ENCODE data around the gene C22orf23.
A peak's percentile ranks its signal among the peaks of the same experiment; 100 is the strongest.

The C22orf23 gene

DNA sequence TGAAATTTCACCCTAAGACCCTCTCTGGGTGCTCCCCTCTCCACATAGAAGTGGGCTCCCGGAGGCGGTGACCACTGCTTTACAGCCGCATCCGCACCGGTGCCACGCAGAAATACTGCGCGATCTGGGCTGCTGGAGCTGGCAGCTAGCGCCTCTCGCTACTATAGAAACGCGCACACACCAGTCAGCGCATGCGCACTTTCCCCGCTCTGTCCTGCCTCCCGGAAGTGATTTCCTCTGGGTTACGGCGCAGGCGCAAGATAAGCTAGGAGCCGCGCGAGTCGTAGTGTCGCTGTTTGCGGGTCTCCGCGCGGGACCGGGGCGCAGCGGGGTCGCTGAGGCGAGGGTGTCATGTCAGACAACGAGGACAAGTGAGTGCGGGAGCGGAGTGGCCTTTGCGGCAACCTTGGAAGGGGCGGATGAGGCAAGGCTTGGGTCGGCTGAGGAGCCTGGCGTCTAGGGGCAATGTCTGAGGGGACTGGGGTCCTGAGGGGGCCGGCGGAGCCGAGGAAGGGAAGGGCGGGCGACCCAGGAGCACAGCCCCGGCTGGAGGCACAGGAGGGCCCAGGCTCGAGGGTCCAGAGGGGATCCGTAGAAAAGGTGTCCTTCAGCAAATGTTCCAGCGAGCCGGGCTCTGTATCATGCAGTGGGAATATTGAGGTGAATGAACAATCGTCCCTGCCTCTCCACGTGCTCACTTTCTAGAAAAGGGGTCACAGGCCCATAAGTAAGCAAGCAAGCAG lies at the start of gene C22orf23, which contains the start of gene POLR2F:
Gene C22orf23 (minus strand): TSS at position 165 of the 743 bp plus-strand sequence. CDS start 452 bp downstream, outside the sequence.
Gene POLR2F (plus strand): TSS at position 263 of the 743 bp plus-strand sequence. CDS start 89 bp downstream, at position 352.
- DNase-seq = peak; percentile 94

DNA sequence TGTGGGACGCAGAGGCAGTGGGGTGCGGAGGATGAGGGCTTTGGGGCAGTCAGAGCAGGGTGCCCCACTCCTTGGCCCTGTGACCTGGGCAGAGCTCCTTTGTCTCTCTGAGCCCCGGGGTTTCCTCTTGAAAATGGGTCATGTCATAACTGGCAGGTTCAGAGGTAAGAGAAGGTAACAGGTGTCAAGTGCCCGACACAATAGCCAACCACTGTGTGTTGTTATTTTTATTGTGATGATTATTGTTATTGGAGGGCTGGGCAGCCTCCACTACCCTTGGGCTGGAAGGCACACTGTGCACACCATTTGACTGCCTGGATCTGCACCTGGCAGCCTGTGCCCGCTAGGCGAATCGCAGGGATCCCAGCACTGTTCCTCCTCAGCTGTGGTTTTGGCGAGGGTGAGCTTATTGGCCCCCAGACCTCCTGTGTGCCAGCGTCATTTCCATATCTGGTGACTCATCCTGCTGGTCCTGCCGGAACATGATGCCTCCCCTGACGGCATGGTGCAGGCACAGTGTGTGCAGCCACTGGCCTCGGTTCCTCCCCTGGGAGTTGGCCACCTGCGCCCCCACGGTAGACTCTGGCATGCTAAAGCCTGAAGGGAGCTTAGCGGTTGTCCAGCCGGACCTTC lies 46.4 kb upstream of the C22orf23 start:
- peak; percentile 71 for DNase-seq

- DNase-seq = no peak
Observed at GRCh38 chr22:37999236-37999635, 45.8 kb upstream of the C22orf23 start.

- no peak for DNase-seq
Observed at GRCh38 chr22:37998543-37998942, 45.1 kb upstream of the C22orf23 start.

- DNase-seq = no peak
Observed at GRCh38 chr22:37996515-37997246, 43.3 kb upstream of the C22orf23 start.

DNA sequence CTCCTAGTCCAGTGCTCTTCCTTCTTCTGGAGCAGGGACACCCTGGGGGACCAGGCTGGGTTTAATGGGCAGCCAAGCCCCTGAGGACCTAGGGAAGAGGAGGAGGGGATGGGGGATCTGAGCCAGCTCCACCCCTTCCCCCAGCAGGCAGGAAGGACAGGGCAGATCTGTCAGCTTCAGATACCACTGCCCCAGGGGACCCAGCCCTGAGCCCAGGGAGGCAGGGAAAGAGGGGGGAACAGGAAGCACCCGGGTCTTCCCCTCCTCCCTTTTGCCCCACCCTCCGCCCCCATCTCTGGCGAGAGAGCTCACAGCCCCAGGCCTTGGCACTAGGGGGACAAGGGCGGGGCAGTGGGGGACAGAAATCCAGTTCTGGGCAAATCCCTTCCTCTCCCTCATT lies 42.7 kb upstream of the C22orf23 start:
- no peak for DNase-seq

DNA sequence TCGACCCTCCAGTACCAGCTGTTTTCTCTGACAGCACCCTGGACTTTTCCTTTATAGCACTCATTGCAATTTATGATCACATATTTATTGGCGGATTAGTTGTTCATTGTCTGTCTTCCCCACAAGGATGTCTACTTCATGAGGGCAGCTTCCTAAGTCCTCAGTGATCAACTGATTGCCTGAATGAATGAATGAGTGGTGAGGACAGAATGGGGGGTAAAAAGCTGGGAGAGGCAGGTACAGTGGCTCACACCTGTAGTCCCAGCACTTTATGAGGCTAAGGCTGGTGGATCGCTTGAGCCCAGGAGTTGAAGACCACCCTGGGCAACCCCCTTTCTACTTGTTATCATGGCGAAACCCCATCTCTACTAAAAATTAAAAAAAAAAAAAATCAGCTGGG lies 42.1 kb upstream of the C22orf23 start:
- DNase-seq = no peak

DNA sequence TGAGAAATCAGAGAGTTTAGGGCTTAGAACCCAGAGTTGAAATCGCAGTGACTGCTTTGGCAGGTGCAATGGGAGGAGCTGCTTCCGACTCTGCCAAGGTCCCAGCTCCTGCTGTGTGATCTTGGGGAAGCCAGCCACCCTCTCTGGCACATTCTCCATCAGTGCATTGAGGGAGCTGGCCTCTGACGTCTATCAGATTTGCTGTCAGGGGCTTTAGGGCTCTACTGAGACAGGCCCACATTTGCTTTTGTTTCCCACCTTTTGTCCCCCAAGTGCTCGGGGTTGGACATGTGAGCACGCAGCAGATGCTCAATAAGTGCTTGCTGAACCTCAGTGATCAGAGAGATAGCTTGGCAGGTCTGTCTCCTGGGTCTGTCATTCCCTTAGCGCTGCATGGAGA lies 41.6 kb upstream of the C22orf23 start:
- DNase-seq = no peak

DNA sequence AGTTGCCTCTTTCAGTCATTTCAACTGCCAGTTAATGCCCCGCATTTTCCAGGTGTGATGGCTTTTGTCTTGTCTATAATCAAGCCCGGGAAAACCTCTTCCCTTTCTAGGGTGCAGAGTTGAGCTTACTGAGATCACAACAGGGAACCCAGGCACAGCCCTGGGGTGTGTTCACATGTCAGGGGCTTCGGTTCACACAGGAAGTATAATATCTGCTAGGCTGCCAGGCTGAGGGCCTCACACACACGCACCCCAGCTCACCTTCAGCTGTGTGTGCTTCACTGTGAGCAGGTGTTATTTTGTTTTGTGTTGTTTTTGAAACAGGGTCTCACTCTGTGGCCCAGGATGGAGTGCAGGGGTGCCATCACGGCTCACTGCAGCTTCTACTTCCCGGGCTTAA lies 40.6 kb upstream of the C22orf23 start:
- DNase-seq = no peak

DNA sequence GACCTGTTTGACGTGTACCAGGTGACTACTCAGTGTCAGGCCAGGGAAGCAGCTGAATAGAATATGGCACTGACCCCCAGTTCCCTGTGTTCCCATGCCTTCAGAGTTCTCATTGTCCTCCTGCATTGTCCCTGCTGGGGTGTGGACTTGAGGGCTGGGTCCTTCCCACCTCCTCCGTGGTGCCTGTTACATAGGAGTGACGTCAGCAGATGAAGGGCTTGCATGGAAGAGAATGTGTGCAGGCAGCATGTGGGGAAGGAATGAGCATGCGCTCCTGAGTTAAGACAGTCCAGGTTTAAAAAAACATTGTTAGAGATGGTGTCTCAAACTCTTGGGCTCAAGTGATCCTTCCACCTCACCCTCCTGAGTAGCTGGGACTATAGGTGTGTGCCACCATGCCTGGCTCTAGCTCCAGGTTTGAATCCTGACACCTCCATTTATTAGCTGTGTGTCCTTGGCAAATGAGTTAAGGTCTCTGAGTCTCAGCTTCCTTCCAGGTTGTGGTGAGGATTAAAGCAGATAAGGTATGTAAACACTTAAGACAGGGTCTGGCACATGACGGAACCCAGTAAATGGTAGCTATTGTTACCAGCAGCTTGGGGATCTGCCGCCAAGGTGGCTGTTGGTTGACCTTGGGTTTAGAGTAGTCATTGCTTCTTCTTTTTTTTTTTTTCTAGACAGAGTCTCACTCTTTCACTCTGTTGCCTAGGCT lies 38.5 kb upstream of the C22orf23 start:
- no peak for DNase-seq

DNA sequence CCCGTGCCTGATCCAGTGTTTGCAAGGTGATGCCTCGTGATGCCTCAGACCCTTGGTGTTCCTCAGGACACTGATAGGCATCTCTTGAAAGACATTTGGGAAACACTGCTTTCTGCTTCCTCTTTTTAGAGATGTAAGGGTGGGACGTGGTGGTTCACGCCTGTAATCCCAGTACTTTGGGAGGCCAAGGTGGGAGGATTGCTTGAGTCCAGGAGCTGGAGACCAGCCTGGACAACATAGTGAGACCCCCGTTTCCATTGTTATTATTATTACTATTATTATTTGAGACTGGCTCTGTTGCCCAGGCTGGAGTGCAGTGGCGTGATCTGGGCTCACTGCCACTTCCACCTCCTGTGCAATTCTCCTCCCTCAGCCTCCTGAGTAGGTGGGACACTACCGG lies 37.5 kb upstream of the C22orf23 start:
- no peak for DNase-seq

- no peak for DNase-seq
Observed at GRCh38 chr22:37990301-37990700, 36.9 kb upstream of the C22orf23 start.

DNA sequence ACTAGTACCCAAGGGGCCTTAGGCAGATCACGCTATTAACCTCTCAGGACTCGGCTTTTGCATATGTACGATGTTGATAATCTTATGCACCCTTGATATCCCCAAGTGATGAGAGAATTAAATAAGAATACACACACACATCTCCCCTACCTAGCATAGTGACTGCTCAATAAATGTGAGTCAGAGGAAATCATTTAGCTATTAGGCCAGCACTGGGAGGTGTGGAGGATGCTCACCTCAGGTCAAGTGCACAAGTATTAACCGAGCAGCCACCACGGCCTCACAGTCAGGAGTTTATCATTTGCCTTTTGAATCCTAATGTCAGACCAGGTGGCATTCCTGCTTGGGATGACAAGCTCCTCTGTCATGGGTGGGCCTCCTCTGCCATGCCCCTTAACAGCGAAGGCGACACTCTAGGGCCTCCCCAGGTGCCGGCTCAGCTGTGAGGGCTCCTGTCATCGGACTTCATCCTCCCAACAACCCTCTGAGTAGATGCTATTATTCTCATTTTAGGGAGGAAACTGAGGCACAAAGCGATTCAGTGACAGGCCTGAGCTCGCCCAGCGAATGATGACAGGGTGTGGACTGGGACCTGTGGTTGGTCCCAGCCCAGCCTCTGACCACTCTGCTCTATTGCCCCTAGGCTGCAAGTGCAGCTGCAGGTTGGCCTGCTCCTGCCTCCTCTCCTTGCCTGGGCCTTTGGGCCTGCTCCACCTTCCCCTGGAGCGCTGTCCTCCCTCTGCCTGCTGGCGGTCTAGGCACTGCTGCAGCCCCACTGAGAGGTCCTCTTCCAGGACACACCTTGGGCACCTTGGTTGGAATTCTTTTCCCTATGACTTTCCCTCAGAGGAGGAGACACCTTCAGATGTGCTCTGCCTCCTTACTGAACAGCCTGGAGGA lies 36.0 kb upstream of the C22orf23 start:
- no peak for DNase-seq

- DNase-seq = no peak
Observed at GRCh38 chr22:37986371-37986770, 33.0 kb upstream of the C22orf23 start.

DNA sequence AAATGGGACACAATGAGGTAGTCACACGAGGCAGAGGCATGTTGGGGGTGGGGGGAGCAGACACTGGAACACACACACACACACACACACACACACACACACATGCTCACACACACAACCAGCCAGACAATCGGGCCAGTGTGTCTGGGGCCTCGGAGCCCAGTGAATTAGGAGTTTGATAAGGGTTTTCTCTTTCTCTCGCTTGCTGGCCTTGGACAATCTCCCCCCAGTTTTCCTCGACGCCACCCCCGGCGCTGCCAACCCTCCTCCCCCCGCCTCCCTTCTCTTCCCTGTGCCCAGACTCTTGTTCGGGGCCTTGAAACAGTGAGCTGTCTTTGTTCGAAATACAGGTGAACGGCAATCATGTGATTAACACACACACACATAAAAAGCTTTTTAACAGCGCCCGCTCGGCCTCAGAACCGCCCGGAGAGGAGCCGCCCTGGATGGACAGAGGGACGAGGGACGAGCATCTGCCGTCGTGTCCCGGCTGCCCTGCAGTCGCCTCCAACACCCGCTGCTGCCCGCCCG lies 32.4 kb upstream of the C22orf23 start:
- no peak for DNase-seq

GRCh38 chr22:37985050-37985585 lies 31.7 kb upstream of the C22orf23 start:
- no peak for DNase-seq

- no peak for DNase-seq
Observed at GRCh38 chr22:37983860-37984791, 30.7 kb upstream of the C22orf23 start, which contains the start of gene SOX10. Gene SOX10 (minus strand): TSS chr22:37984555. CDS start chr22:37983784, 771 bp downstream.

- no peak for DNase-seq
Observed at GRCh38 chr22:37982938-37983859, 29.8 kb upstream of the C22orf23 start.

All from MV-4-11 (cell line).